SH-SY5Y (cell line): ENCODE results near the gene IFT88.

Source experiments
- GATA2 ChIP-seq: IDR thresholded peaks from 2 replicates; pipeline ENCODE4 v1.6.1; 2011; ENCODE audit warnings: mild to moderate bottlenecking, low read depth, low read length
- GATA3 ChIP-seq: IDR thresholded peaks from 2 replicates; pipeline ENCODE4 v1.6.1; 2011; ENCODE audit warnings: low read depth, mild to moderate bottlenecking, low read length, moderate library complexity

The IFT88 gene

GRCh38 chr13:20684041-20684440 is 117.1 kb downstream of the IFT88 start:
- TF ChIP-seq GATA3 (no peak), GATA2 (no peak)

GRCh38 chr13:20684546-20684945 is 117.6 kb downstream of the IFT88 start:
- TF ChIP-seq GATA3 (no peak), GATA2 (no peak)

GRCh38 chr13:20685092-20685491 is 118.1 kb downstream of the IFT88 start:
- TF ChIP-seq GATA3 = no peak
- no peak for TF ChIP-seq GATA2

GRCh38 chr13:20686167-20686566 is 119.2 kb downstream of the IFT88 start:
- TF ChIP-seq GATA2 (no peak), GATA3 (no peak)

- TF ChIP-seq GATA3 (no peak), GATA2 (no peak)
Observed at GRCh38 chr13:20686863-20687579, 120.1 kb downstream of the IFT88 start.

GRCh38 chr13:20689291-20689690 is 122.3 kb downstream of the IFT88 start:
- TF ChIP-seq GATA2 (no peak), GATA3 (no peak)

GRCh38 chr13:20691616-20692015 is 124.7 kb downstream of the IFT88 start:
- no peak for TF ChIP-seq GATA2
- TF ChIP-seq GATA3 = no peak

GRCh38 chr13:20696073-20696472 is 129.1 kb downstream of the IFT88 start:
- TF ChIP-seq GATA2 (no peak), GATA3 (no peak)

- no peak for TF ChIP-seq GATA3
- TF ChIP-seq GATA2 = no peak
Observed at GRCh38 chr13:20699715-20700114, 132.8 kb downstream of the IFT88 start.

GRCh38 chr13:20700288-20700687 is 133.3 kb downstream of the IFT88 start:
- TF ChIP-seq GATA2 (no peak), GATA3 (no peak)

GRCh38 chr13:20701461-20701860 is 134.5 kb downstream of the IFT88 start:
- TF ChIP-seq GATA2 (no peak), GATA3 (no peak)

GRCh38 chr13:20702530-20702914 is 135.6 kb downstream of the IFT88 start:
- no peak for TF ChIP-seq GATA3
- no peak for TF ChIP-seq GATA2

GRCh38 chr13:20702915-20703779 is 136.2 kb downstream of the IFT88 start, which contains the start of gene IL17D:
Gene IL17D, plus strand, starts transcription at chr13:20703699. Its CDS starts 303 bp downstream, at chr13:20704002.
- TF ChIP-seq GATA3 (no peak), GATA2 (no peak)

GRCh38 chr13:20703780-20704458 is 137.0 kb downstream of the IFT88 start:
- no peak for TF ChIP-seq GATA2
